ENCODE measurements around the gene CLCN3. TPM values are rescaled to one million over a fixed set of nuclear protein-coding genes. Genes with fewer than 3 reads are reported as not detected.
A peak's percentile ranks its signal among the peaks of the same experiment; 100 is the strongest.

Gene CLCN3
- total RNA-seq, 6 donors from 2014 or later = 16.2 to 54.4 (median 30.4) TPM

- WGBS, 2 donors = 61 to 64% methylated on average over 2 of the region's 2 CpGs
- TF ChIP-seq POLR2AphosphoS5 (IDR thresholded peaks at IDR 0.05) (no peak), EP300 (IDR thresholded peaks at IDR 0.05) (no peak), POLR2A (IDR thresholded peaks at IDR 0.05) (no peak)
- no peak for DNase-seq
- no peaks in the 10 kb centered on the region for H3K27me3 ChIP-seq
- no peak overlapping the region for H3K4me3 ChIP-seq
- no peaks in the 10 kb centered on the region for H3K36me3 ChIP-seq
- ATAC-seq (ENCODE audit: low FRiP score in 2 of 2) = no peak
- no peaks in the 10 kb centered on the region for H3K9me3 ChIP-seq
- H3K4me1 ChIP-seq = peaks cover 15 to 20% (median 17%) of the 10 kb centered on the region in 4 donors
- no peak overlapping the region for H3K27ac ChIP-seq
Observed at GRCh38 chr4:169658196-169658595, 37.8 kb downstream of the CLCN3 start.

- 82% methylated on average over 6 of the region's 6 CpGs for WGBS, 2 donors
- H3K9me3 ChIP-seq = no peaks in the 10 kb centered on the region
- no peak for DNase-seq
- ATAC-seq (ENCODE audit: low FRiP score in 2 of 2) = no peak
- TF ChIP-seq EP300 (IDR thresholded peaks at IDR 0.05) = no peak
- TF ChIP-seq CTCF (IDR thresholded peaks at IDR 0.05) = no peak
- TF ChIP-seq POLR2AphosphoS5 (IDR thresholded peaks at IDR 0.05) = no peak
- no peak for TF ChIP-seq POLR2A (IDR thresholded peaks at IDR 0.05)
- H3K27me3 ChIP-seq = no peaks in the 10 kb centered on the region
- peak overlapping the region in 3 of 4 donors; percentile 5 to 68 (median 59) for H3K27ac ChIP-seq
- H3K4me3 ChIP-seq = no peak overlapping the region
- peaks cover 15 to 20% (median 18%) of the 10 kb centered on the region in 4 donors for H3K4me1 ChIP-seq
- H3K36me3 ChIP-seq = no peaks in the 10 kb centered on the region
Observed at GRCh38 chr4:169658975-169659715, 38.8 kb downstream of the CLCN3 start.

- 23 to 29% methylated on average over 14 of the region's 14 CpGs for WGBS, 2 donors
- H3K4me3 ChIP-seq = peak overlapping the region in 3 of 4 donors; percentile 23 to 40 (median 31)
- TF ChIP-seq EP300 (IDR thresholded peaks at IDR 0.05) (peak in 1 of 4 donors; percentile 57), POLR2AphosphoS5 (IDR thresholded peaks at IDR 0.05) (peak in 1 of 2 donors; percentile 66), CTCF (IDR thresholded peaks at IDR 0.05) (no peak), POLR2A (IDR thresholded peaks at IDR 0.05) (peak in 1 of 4 donors; percentile 22)
- peak; percentile 96 to 99 for ATAC-seq (ENCODE audit: low FRiP score in 2 of 2)
- H3K27ac ChIP-seq = peak overlapping the region; percentile 5 to 68 (median 38)
- peaks cover 15 to 25% (median 21%) of the 10 kb centered on the region in 4 donors for H3K4me1 ChIP-seq
- H3K27me3 ChIP-seq = no peaks in the 10 kb centered on the region
- no peaks in the 10 kb centered on the region for H3K9me3 ChIP-seq
- H3K36me3 ChIP-seq = no peaks in the 10 kb centered on the region
- peak in 1 of 2 donors; percentile 88 for DNase-seq
Observed at GRCh38 chr4:169659716-169660670, 39.6 kb downstream of the CLCN3 start.

GRCh38 chr4:169660929-169661328, 40.6 kb downstream of the CLCN3 start:
- ATAC-seq (ENCODE audit: low FRiP score in 2 of 2) = no peak
- no peaks in the 10 kb centered on the region for H3K27me3 ChIP-seq
- WGBS, 2 donors = 78 to 79% methylated on average over 3 of the region's 3 CpGs
- peak overlapping the region in 1 of 4 donors; percentile 59 for H3K27ac ChIP-seq
- no peaks in the 10 kb centered on the region for H3K36me3 ChIP-seq
- H3K4me3 ChIP-seq = peak overlapping the region in 1 of 4 donors; percentile 31
- TF ChIP-seq CTCF (IDR thresholded peaks at IDR 0.05) (no peak), EP300 (IDR thresholded peaks at IDR 0.05) (no peak), POLR2AphosphoS5 (IDR thresholded peaks at IDR 0.05) (no peak), POLR2A (IDR thresholded peaks at IDR 0.05) (no peak)
- no peak for DNase-seq
- H3K4me1 ChIP-seq = peaks cover 15 to 32% (median 22%) of the 10 kb centered on the region in 4 donors
- no peaks in the 10 kb centered on the region for H3K9me3 ChIP-seq

GRCh38 chr4:169661761-169662160, 41.4 kb downstream of the CLCN3 start:
- H3K4me3 ChIP-seq = no peak overlapping the region
- ATAC-seq (ENCODE audit: low FRiP score in 2 of 2) = no peak
- no peak for DNase-seq
- no peaks in the 10 kb centered on the region for H3K27me3 ChIP-seq
- H3K4me1 ChIP-seq = peaks cover 15 to 32% (median 22%) of the 10 kb centered on the region in 4 donors
- no peaks in the 10 kb centered on the region for H3K36me3 ChIP-seq
- H3K9me3 ChIP-seq = no peaks in the 10 kb centered on the region
- WGBS, 2 donors = 72 to 79% methylated on average over 1 of the region's 1 CpG
- H3K27ac ChIP-seq = no peak overlapping the region
- no peak for TF ChIP-seq POLR2AphosphoS5 (IDR thresholded peaks at IDR 0.05)
- no peak for TF ChIP-seq CTCF (IDR thresholded peaks at IDR 0.05)
- TF ChIP-seq EP300 (IDR thresholded peaks at IDR 0.05) = no peak
- no peak for TF ChIP-seq POLR2A (IDR thresholded peaks at IDR 0.05)
